ENCODE data around the gene TRIML1.

GRCh38 chr4:188117631-188118324 is 21.5 kb upstream of the TRIML1 start:
- TF ChIP-seq CTCF (IDR thresholded peaks at IDR 0.05; ENCODE audit: borderline replicate concordance, extremely low read depth, low read length, poor library complexity, severe bottlenecking): no peak
- TF ChIP-seq EZH2 (IDR thresholded peaks at IDR 0.05; ENCODE audit: borderline replicate concordance, low read depth, low read length, severe bottlenecking): no peak

All from DND-41 (cell line).